ENCODE results near the gene CPSF2.
"Not testable (repeated sequence)": the region's sequence is repeated elsewhere in the genome, so short reads cannot be mapped to it uniquely, and the experiment has no call there.

CPSF2 gene

GRCh38 chr14:92154283-92154942 lies 32.6 kb downstream of the CPSF2 start:
- no peak for DNase-seq (ENCODE audit: extremely low read depth in 1 of 2, low read depth in 1 of 2)

- DNase-seq (ENCODE audit: extremely low read depth in 1 of 2, low read depth in 1 of 2), result no peak
Measured at GRCh38 chr14:92160619-92161018, 38.9 kb downstream of the CPSF2 start.

GRCh38 chr14:92161521-92161920 lies 39.8 kb downstream of the CPSF2 start:
- DNase-seq (ENCODE audit: extremely low read depth in 1 of 2, low read depth in 1 of 2), result no peak

DNA sequence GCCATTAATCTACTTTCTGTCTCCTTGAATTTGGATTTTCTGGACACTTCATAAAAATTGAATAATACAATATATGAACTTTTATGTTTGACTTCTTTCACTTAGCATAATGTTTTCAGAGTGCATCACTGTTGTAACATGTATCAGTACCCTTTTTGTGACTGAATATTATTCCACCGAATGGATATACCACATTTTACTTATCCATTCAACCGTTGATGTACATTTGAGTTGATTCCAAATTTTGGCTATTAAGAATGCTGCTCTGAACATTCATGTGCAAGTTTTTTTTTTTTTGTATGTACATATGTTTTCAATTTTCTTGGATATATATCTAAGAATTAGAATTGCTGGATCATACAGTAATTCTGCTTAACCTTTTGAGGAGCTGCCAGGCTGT lies 43.2 kb downstream of the CPSF2 start:
- no peak for DNase-seq (ENCODE audit: extremely low read depth in 1 of 2, low read depth in 1 of 2)

GRCh38 chr14:92173668-92174067 lies 51.9 kb downstream of the CPSF2 start:
- no peak for DNase-seq (ENCODE audit: extremely low read depth in 1 of 2, low read depth in 1 of 2)

DNA sequence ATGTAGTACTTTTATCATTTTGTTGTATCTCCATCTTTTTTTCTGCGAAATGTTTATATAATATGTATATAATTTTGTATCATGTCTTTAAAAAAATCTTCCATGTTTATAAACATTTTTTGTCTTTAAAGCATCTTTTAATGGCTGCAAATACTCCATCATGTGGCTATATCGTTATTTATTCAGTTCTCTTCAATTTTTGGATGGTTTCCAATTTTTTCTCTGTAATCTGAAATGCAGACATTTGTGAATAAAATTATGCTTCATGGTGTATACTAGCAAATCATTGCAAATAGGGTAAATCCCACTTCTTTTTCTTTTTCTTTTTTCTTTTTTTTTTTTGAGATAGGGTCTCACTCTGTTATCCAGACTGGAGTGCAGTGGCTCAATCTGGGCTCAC lies 54.0 kb downstream of the CPSF2 start:
- no peak for DNase-seq (ENCODE audit: extremely low read depth in 1 of 2, low read depth in 1 of 2)

- DNase-seq (ENCODE audit: extremely low read depth in 1 of 2, low read depth in 1 of 2), result no peak
Measured at GRCh38 chr14:92176476-92176875, 54.7 kb downstream of the CPSF2 start.

GRCh38 chr14:92179178-92179577 lies 57.4 kb downstream of the CPSF2 start:
- not testable (repeated sequence) for DNase-seq (ENCODE audit: extremely low read depth in 1 of 2, low read depth in 1 of 2)

GRCh38 chr14:92185559-92185958 lies 63.8 kb downstream of the CPSF2 start:
- no peak for DNase-seq (ENCODE audit: extremely low read depth in 1 of 2, low read depth in 1 of 2)

GRCh38 chr14:92187616-92188015 lies 65.8 kb downstream of the CPSF2 start:
- DNase-seq (ENCODE audit: extremely low read depth in 1 of 2, low read depth in 1 of 2), result not testable (repeated sequence)

DNA sequence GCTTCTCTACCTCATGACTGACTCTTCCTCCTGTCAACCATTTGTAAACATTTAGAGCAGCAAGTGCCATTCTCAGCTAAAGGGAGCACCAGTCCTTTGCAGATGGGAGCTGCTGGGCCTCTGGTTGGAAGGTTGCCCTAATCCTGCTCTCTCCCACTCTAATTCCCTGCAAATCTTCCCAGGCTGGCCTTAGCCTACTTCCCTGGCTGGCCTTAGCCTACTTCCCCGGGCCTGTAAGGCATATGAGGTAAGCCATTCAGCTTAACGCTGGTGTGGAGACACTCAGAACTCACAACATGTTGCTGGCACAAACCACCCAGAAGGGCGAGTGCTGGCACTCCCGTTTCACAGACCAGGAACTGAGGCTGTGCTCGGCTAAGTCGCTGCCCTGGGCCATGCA lies 69.0 kb downstream of the CPSF2 start:
- no peak for DNase-seq (ENCODE audit: extremely low read depth in 1 of 2, low read depth in 1 of 2)

- DNase-seq (ENCODE audit: extremely low read depth in 1 of 2, low read depth in 1 of 2), result no peak
Measured at GRCh38 chr14:92198804-92199203, 77.0 kb downstream of the CPSF2 start.

DNA sequence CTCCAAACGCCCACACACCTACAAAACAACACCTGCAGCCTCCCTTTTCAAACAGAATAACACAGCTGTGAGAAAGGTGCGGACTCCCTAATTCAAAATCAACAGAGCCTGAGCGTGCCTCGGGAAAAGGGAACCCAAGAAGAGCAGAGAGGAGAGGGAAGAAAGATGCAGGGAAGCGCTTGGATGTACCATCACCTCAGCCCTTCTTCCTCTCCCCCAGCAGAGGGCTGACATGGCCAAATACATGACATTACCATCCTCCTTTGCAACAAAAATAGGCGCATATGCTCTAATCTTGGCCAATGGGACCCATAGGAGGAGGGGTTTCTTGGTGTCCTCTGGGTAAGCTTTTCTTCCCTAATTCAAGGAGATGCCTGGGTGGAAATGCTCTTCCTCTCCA lies 78.0 kb downstream of the CPSF2 start:
- no peak for DNase-seq (ENCODE audit: extremely low read depth in 1 of 2, low read depth in 1 of 2)

DNA sequence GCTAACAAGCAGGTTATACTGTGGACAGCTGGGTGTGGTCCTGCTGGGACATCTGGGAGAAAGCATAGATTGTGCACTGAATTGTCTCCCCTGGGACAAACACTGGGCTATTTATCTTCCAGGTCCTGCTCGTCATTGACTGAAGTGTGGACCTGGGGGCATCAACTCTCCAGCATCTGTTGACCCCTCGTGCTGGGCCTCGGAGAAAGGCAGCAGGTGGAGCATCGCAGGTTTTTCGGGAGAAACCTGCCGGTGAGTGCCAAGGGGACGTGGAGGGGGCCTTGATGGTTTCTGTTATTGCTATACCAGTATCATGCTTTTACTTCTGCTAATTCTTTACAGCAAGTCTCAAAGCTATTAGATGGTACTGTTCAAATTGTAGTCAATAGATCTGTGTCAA lies 81.3 kb downstream of the CPSF2 start:
- DNase-seq (ENCODE audit: extremely low read depth in 1 of 2, low read depth in 1 of 2), result no peak

GRCh38 chr14:92204792-92205191 lies 83.0 kb downstream of the CPSF2 start:
- DNase-seq (ENCODE audit: extremely low read depth in 1 of 2, low read depth in 1 of 2), result no peak

- no peak for DNase-seq (ENCODE audit: extremely low read depth in 1 of 2, low read depth in 1 of 2)
Measured at GRCh38 chr14:92207012-92207927, 85.5 kb downstream of the CPSF2 start.

GRCh38 chr14:92207928-92208265 lies 86.1 kb downstream of the CPSF2 start:
- DNase-seq (ENCODE audit: extremely low read depth in 1 of 2, low read depth in 1 of 2), result no peak

DNA sequence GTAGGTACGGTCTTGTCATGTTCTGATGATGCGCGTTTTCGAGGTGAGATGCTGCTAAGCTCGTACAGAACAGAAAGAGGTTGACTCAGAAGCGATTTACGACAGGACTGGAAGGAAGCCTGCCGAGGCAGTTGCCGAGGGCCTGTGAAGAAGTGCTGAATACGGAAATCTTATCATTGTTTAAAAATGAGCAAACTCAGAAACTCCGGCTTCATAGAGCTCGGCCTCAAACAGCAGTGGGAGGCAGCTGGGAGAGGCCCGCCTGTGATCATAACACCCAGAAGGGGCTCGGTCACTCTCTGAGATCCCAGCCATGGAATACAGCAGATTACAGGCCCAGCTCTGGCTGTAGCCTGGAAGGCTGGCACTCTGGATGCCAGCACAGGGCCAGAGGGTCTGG lies 87.4 kb downstream of the CPSF2 start:
- no peak for DNase-seq (ENCODE audit: extremely low read depth in 1 of 2, low read depth in 1 of 2)

DNA sequence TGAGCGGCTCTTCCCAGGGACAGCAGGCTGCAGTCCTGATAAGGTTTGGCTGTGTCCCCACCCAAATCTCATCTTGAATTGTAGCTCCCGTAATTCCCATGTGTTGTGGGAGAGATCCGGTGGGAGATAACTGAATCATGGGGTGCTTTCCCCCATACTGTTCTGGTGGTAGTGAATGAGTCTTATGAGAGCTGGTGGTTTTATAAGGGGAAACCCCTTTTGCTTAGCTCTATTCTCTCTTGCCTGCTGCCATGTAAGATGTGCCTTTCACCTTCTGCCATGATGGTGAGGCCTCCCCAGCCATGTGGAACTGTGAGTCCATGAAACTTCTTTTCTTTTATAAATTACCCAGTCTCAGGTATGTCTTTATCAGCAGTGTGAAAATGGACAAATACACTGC lies 91.4 kb downstream of the CPSF2 start:
- not testable (repeated sequence) for DNase-seq (ENCODE audit: extremely low read depth in 1 of 2, low read depth in 1 of 2)

DNA sequence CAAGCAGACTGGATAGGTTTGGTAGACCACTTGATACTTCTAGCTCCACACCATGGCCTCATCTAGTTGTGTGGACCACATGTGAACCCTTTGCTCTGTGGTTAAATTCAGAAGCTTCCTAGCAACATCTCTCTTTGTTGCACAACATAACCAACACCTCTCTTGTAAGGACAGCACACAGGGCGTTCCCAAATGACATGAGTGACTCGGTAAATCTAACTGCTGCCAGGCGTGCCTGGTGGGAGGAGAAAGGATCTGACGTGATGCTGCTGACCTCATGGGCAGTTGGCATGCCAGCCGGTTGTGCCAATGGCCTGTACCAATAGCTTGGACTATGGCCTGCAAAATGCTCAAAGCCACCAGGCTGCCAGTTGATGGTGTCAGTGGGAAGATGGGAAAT lies 93.8 kb downstream of the CPSF2 start:
- DNase-seq (ENCODE audit: extremely low read depth in 1 of 2, low read depth in 1 of 2), result no peak

DNA sequence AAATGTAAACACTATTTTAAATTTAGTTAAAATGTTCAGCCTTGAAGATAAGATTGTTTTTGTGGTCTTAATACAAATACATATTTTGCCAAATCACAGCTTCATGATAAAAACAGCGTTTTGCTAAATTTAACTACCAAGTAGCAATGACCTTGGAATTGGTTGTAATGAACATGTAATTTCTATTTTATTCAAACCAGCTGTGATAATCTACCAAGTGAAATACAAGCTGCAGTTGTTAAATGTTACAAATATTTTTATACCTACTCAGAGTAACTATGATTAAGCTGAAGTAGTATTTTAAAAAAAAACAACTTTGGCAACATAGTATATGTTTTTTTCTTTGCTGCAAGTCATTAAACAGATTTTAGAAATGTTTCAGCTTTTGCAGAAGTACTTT lies 96.2 kb downstream of the CPSF2 start:
- DNase-seq (ENCODE audit: extremely low read depth in 1 of 2, low read depth in 1 of 2), result no peak

Measured in stimulated activated CD8-positive, alpha-beta memory T cell treated with anti-CD3 and anti-CD28 coated beads, Interleukin-7, amount 100 ng/mL, for 48 hours (primary cell).